ENCODE results near the gene ZNF740.

ZNF740 gene

DNA sequence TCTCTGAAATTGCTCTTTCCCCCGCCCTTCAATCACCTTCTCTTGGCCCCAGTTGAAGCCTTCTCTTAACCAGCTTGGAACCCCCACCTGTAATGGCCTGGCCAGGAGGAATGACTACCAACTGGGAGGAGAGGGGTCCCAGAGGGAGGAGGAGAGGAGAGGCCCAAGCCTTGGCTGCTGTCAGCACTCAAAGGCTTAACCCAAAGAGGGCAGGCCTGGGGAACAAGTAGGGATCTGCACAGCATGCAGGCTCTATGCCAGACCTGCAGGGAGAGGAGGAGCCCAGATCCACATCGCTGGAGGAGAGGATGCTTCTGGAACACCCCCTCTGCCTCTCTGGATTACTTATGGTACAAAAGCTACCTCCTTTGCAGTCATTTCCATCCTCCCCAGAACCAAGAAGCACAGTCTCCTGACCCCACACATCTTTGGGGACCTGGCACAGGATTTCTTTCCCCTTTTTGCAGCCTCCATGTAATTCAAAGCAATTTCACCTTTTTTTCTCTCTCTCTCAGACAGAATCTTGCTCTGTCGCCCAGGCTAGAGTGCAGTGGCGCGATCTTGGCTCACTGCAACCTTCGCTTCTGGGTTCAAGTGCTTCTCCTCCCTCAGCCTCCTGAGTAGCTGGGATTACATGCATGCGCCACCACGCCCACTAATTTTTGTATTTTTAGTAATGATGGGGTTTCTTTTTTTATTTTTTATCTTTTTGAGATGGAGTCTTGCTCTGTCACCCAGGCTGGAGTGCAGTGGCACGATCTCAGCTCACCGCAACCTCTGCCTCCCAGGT is 45.3 kb downstream of the ZNF740 start (continued):
- TF ChIP-seq, protein P1, sequence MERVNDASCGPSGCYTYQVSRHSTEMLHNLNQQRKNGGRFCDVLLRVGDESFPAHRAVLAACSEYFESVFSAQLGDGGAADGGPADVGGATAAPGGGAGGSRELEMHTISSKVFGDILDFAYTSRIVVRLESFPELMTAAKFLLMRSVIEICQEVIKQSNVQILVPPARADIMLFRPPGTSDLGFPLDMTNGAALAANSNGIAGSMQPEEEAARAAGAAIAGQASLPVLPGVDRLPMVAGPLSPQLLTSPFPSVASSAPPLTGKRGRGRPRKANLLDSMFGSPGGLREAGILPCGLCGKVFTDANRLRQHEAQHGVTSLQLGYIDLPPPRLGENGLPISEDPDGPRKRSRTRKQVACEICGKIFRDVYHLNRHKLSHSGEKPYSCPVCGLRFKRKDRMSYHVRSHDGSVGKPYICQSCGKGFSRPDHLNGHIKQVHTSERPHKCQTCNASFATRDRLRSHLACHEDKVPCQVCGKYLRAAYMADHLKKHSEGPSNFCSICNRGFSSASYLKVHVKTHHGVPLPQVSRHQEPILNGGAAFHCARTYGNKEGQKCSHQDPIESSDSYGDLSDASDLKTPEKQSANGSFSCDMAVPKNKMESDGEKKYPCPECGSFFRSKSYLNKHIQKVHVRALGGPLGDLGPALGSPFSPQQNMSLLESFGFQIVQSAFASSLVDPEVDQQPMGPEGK (CRISPR knock-in tag; IDR thresholded peaks at IDR 0.05; ENCODE audit: borderline replicate concordance) = no peak
- TF ChIP-seq ZNF565 (CRISPR knock-in tag; conservative IDR thresholded peaks at IDR 0.05; ENCODE audit: low read depth) = no peak
- no peak for TF ChIP-seq RARB (CRISPR knock-in tag; IDR thresholded peaks at IDR 0.05)

DNA sequence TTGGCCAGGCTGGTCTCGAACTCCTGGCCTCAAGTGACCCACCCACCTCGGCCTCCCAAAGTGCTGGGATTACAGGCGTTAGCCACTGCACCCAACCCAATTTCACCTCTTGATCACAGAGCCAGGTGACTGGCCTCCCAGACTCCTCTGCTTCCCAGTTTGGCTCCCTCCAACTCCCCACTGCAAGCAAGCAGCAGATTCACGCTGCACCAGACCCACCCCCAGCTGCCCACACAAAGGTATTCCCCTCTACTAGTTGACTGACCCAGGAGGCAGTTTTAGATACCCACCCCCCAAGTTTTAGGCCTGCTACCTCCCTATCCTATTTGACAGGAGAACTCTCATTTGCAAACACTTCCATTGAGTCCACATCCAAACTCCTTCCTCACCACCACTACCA is 46.3 kb downstream of the ZNF740 start:
- TF ChIP-seq OSR1 (CRISPR knock-in tag; IDR thresholded peaks at IDR 0.05) (no peak), SNAI2 (CRISPR knock-in tag; IDR thresholded peaks at IDR 0.05) (no peak), GLIS3 (CRISPR knock-in tag; IDR thresholded peaks at IDR 0.05) (no peak), ZFP30 (CRISPR knock-in tag; IDR thresholded peaks at IDR 0.05) (no peak), ZNF70 (CRISPR knock-in tag; IDR thresholded peaks at IDR 0.05) (no peak), PPARA (CRISPR knock-in tag; IDR thresholded peaks at IDR 0.05; ENCODE audit: borderline replicate concordance) (no peak)
- TF ChIP-seq, protein P1 (CRISPR knock-in tag; IDR thresholded peaks at IDR 0.05; ENCODE audit: borderline replicate concordance) = no peak
- TF ChIP-seq, protein P2, sequence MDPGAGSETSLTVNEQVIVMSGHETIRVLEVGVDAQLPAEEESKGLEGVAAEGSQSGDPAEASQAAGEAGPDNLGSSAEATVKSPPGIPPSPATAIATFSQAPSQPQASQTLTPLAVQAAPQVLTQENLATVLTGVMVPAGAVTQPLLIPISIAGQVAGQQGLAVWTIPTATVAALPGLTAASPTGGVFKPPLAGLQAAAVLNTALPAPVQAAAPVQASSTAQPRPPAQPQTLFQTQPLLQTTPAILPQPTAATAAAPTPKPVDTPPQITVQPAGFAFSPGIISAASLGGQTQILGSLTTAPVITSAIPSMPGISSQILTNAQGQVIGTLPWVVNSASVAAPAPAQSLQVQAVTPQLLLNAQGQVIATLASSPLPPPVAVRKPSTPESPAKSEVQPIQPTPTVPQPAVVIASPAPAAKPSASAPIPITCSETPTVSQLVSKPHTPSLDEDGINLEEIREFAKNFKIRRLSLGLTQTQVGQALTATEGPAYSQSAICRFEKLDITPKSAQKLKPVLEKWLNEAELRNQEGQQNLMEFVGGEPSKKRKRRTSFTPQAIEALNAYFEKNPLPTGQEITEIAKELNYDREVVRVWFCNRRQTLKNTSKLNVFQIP (CRISPR knock-in tag; IDR thresholded peaks at IDR 0.05; ENCODE audit: borderline replicate concordance, low read depth) = no peak
- ATAC-seq = no peak

DNA sequence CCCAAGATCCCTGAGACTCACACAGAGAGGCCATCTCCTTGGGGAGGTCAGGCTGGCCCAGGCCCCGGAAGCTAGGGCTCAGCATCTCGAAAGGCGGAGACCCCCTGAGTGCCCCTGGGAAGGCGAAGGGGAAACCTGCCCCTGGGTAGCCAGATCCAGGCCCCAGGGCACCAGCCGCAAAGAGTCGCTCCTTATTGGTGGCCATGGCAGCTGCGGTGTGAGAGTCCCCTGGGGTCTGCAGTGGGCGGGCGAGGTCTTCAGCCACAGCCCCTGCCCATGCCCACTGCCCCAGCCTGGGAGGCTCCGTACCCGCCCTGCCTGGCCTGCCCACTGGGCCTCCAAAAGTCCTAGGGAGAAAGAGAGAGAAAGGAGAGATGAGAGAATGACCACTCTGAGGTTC is 46.8 kb downstream of the ZNF740 start:
- ATAC-seq = no peak
- TF ChIP-seq ZNF565 (CRISPR knock-in tag; conservative IDR thresholded peaks at IDR 0.05; ENCODE audit: low read depth) (no peak), OSR1 (CRISPR knock-in tag; IDR thresholded peaks at IDR 0.05) (no peak), ISL1 (CRISPR knock-in tag; IDR thresholded peaks at IDR 0.05) (no peak), ZNF8 (CRISPR knock-in tag; IDR thresholded peaks at IDR 0.05) (no peak)
- TF ChIP-seq, protein P2 (CRISPR knock-in tag; IDR thresholded peaks at IDR 0.05; ENCODE audit: borderline replicate concordance, low read depth) = no peak

DNA sequence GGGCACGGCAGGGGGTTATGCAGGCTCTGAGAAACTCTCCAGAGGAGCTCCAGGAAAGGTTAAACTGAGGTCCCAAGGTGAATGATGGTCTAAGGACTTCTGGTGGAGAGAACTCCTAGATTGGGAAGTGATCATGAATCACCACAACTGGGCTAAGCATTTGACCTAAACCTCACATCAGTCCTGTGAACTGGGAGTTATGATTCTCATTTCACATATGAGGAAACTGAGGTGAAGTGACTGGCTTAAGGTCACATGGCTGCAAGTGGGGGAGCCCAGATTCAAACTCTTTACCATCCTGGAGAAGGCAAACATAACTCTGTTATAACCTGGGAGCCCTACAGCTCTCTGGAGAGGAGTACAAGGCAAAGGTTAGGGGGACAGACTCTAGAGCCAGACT is 47.3 kb downstream of the ZNF740 start:
- TF ChIP-seq RARB (CRISPR knock-in tag; IDR thresholded peaks at IDR 0.05) (no peak), PPARA (CRISPR knock-in tag; IDR thresholded peaks at IDR 0.05; ENCODE audit: borderline replicate concordance) (no peak), ZNF8 (CRISPR knock-in tag; IDR thresholded peaks at IDR 0.05) (no peak), BACH2 (CRISPR knock-in tag; IDR thresholded peaks at IDR 0.05; ENCODE audit: borderline replicate concordance) (no peak), TOX (CRISPR knock-in tag; IDR thresholded peaks at IDR 0.05; ENCODE audit: borderline replicate concordance) (no peak), GLIS3 (CRISPR knock-in tag; IDR thresholded peaks at IDR 0.05) (no peak), SNAI2 (CRISPR knock-in tag; IDR thresholded peaks at IDR 0.05) (no peak), ZNF565 (CRISPR knock-in tag; conservative IDR thresholded peaks at IDR 0.05; ENCODE audit: low read depth) (no peak), ARNTL (CRISPR knock-in tag; IDR thresholded peaks at IDR 0.05; ENCODE audit: borderline replicate concordance, low read depth) (no peak), ZFP30 (CRISPR knock-in tag; IDR thresholded peaks at IDR 0.05) (no peak)
- TF ChIP-seq, protein P3, sequence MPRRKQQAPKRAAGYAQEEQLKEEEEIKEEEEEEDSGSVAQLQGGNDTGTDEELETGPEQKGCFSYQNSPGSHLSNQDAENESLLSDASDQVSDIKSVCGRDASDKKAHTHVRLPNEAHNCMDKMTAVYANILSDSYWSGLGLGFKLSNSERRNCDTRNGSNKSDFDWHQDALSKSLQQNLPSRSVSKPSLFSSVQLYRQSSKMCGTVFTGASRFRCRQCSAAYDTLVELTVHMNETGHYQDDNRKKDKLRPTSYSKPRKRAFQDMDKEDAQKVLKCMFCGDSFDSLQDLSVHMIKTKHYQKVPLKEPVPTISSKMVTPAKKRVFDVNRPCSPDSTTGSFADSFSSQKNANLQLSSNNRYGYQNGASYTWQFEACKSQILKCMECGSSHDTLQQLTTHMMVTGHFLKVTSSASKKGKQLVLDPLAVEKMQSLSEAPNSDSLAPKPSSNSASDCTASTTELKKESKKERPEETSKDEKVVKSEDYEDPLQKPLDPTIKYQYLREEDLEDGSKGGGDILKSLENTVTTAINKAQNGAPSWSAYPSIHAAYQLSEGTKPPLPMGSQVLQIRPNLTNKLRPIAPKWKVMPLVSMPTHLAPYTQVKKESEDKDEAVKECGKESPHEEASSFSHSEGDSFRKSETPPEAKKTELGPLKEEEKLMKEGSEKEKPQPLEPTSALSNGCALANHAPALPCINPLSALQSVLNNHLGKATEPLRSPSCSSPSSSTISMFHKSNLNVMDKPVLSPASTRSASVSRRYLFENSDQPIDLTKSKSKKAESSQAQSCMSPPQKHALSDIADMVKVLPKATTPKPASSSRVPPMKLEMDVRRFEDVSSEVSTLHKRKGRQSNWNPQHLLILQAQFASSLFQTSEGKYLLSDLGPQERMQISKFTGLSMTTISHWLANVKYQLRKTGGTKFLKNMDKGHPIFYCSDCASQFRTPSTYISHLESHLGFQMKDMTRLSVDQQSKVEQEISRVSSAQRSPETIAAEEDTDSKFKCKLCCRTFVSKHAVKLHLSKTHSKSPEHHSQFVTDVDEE (CRISPR knock-in tag; IDR thresholded peaks at IDR 0.05) = no peak
- ATAC-seq = no peak
